DMS79 treated with DMSO at 0.1 percent for 48 hours (cell line): ENCODE data around the gene CROCC2.
"Not testable (repeated sequence)": the region's sequence is repeated elsewhere in the genome, so short reads cannot be mapped to it uniquely, and the experiment has no call there.

Source experiments
- DNase-seq: peaks from one replicate; lab custom pipeline; 2025; lab: John Stamatoyannopoulos, UW

CROCC2 gene

DNA sequence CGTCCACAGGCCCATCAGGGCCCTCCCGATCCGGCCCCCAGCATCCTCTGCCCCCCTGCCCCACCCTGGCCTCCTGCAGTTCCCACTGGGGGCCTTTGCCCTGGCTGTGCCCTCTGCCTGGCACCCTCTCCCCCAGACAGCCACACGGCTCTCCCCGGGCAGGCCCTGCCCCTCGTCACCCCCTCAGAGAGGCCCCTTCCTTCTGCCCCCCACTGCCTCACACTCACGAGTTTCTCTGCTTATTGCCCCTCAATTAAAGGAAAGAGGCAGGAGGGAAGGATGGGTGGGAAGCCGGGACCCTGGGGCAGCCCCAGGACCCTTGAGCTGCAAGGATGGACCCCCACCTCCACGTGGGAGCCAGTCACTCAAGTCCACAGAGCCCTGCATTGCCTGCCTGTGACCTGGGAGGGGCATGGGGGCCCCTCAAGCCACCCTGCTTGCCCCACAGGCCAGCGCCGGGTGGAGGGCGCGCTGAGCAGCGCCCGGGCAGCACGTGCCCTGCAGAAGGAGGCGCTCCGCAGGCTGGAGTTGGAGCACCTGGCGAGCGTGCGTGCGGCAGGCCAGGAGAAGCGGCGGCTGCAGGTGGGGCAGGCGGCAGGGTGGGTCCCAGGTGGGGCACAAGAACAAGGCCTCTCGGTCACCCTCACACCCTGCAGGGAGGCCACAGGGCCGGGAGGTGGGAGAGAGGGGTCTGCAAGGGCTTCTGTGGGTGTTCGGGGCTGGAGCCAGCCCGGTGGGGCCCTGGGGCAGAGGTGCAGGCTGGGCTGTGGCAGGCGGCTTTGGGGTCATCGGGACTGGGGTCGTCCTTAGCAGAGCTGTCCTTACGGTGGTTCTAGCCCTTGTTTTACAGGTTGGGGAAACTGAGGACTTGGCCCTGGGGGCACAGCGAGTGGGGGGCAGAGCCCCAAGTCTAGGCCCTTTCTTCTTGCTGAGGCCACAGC is 61.8 kb downstream of the CROCC2 start:
- DNase-seq = no peak

DNA sequence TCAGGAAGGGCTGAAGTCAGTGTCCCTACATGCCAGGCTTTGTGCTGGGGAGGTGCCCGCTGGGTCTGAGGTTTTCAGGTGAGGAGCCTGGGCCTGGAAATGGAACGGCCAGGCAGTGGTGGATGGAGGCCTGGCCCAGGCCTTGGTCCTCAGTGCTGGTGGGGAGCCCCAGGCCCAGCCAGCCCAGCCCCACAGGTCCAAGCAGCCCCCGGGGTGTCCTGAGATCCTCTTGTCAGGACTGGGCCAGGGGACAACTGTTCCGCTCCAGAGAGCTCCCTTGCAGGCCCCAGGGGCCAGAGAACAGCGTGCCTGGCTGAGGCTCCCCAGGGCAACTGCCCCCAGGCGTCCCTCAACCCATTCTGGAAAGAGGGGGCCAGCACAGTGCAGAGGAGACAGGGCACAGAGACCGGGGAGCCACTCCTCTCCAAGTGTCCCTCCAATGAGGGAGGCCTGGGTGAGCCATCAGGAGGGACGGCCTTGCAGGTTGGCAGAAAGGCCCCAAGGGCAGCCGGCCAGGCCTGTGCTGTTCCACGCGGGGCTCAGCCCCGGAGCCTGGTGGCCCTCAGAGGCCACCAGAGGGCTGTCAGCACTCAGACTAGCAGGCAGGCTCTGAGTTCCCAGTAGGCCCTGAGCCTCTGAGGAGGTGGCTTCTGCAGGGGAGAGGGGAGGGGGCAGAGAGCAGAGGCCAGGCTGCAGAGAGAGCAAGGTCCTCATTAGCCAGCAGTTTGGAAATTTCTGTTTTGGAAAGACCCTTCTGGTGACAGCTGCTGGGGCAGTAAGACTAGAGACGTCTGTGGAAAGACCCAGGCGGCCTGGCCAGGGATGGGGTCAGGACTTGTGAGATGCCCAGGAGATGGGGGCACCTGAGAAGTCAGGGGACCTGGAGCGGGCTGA is 62.8 kb downstream of the CROCC2 start:
- no peak for DNase-seq

DNA sequence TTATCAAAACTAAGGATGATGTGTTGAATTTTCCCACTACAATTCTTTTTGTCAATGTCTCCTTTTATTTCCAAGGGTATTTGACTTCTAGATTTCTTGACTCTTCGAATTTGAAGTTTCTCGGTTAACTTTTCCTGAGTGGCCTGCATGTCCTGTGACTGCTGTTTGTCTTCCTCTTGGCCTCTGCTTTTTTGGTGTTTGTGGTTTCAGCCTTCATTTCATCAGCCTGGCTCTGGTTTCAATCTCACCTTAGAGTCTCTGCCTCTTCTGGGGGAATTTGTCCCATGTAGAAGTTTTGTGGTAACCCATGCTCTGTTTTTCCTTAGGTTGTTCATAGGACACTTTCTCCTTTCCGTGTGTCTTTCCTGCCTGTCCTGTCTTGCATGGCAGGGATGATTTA is 64.0 kb downstream of the CROCC2 start:
- DNase-seq = no peak

DNA sequence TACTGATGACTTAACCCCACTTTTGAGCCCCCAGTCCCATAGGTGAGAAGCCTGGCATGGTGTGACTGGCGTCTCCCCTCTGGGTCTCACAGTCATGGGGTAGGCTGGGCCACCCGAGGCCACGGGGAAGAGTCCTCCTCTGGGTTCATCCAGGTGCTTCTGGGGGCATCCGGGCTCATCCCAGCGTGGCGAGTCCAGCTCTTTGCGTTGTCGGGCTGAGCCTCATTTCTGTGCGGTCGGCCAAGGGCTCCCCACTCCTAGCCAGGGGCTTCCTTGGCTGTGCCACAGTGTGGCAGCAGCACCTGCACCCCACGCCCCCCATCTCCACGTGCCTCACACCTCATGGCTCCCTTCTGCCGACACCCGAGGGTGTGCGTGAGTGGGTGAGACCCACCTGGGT is 64.7 kb downstream of the CROCC2 start:
- no peak for DNase-seq

DNA sequence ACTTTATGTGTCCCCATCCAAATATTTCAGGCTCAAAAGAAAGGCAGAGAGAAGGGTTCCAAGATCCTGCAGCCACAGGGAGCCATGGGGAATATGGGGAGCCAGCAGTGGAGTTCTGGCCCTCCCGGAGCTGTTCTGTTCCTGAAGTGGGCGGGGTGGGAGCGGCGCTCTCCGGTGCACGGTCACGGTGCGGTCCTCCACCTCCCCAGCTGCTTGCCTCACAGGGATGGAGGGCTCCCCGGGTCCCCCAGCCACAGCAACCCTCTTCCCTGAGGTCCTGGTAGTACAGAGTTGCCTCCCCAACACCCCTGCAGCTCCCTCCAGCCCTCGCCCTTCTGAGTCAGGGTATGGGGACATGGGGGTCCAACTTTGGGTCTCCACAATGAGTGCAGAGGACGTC is 66.1 kb downstream of the CROCC2 start:
- no peak for DNase-seq

DNA sequence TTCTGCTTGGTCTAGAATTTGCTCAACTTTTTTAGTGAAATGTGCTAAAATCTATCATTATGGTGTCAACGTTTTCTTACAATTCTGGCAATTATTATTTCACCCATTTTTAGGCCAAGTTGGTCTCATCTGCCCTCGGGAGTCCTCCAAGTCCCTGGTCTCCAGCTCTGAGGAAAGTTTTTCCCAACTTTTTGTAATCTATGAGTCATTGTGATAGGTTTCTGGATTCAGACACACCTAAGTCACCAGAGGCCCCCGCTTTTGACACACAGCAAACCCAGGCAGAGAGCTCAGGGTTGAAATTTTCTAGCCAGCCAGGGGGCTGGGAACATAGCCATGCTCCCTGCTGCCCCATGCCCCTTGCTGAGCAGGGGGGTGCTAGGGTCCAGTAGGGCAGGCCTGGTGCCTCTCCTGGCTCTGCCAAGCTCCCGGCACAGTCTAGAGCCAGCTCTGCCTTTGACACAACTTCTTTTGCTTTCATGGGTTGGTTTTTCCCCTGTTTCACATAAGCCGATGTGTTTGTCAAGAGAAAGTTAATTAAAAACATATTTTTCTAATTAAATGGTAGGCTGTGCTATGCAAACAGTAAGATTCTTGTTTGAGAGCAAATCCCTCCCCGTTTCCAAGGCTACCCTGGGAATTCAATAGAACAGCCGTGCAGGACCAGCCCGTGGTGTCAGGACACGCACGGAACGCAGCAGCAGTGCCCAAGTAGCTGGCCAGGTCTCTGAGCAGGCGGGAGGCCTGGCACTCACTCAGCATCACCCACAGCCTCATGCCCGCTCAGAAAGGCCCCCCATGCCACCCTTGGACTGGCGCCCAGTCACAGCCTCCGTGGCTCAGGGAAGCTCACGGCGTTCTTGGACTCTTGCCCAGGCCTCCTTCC is 66.7 kb downstream of the CROCC2 start:
- peak; percentile 17 for DNase-seq

DNA sequence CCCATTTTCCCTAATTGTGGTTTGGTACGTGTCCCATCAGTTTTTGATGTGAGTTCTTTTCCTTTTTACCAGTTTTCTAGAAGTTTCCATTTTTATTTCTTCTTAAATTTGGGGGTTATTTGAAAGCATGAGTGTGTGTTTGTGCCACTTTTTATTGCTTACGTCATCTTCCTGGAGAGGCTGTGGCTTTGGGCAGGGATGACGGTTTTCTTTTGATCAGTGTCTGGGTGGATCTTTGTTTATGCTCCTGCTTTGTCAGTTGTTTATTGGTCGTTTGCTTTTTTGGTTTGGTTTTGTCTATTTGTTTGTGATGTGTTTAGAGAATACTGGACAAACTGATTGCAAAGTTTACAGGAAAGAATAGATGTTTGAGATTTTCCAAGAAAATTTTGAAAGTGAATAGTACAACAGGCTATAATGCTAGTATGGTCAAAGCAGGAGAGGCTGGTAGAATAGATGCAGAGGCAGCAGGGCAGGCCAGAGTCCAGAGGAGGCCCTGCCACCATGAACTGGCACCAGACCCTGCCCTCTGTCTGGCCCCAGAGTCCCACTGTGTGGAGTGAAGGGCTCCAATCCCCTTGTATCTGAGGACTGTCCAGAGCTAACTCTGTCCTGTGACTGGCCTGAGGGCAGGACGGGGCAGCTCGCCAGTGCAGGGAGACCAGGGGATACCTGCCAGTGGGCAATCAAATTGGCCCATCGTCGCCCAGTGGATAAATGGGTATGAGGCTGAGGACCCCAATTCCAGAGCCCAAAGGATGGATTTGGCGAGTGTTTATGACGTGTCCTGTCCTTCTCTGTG is 68.8 kb downstream of the CROCC2 start:
- DNase-seq = no peak

DNA sequence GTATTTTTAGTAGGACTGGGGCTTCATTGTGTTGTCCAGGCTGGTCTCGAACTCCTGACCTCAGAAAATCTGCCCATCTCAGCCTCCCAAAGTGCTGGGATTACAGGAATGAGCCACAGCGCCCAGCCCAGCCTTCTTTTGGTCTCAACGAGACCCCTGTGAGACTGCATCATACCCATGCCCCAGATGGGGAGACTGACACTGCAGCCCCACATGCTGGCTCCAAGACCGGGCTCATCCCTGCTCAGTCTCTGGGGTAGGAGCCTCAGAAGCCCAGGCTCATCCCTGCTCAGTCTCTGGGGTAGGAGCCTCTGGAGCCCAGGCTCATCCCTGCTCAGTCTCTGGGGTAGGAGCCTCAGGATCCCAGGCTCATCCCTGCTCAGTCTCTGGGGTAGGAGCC is 69.8 kb downstream of the CROCC2 start:
- DNase-seq = not testable (repeated sequence)

DNA sequence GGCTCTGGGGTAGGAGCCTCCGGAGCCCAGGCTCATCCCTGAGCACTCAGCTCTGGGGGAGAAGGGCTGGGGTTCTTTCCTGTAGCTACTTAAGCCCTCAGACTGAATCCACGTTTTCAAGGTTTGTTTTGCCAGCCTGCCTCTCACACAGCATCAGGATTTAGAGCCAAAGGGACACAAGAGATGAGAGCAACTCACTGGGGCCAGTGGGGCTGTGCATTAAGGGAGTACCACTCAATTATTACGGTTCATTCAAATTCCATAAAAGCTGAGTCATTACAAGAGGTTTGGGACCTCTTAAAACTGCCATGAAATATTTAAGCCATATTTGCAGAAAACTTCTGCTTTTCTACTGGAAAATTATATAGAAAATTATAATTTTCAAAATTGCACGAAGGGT is 75.1 kb downstream of the CROCC2 start:
- no peak for DNase-seq

DNA sequence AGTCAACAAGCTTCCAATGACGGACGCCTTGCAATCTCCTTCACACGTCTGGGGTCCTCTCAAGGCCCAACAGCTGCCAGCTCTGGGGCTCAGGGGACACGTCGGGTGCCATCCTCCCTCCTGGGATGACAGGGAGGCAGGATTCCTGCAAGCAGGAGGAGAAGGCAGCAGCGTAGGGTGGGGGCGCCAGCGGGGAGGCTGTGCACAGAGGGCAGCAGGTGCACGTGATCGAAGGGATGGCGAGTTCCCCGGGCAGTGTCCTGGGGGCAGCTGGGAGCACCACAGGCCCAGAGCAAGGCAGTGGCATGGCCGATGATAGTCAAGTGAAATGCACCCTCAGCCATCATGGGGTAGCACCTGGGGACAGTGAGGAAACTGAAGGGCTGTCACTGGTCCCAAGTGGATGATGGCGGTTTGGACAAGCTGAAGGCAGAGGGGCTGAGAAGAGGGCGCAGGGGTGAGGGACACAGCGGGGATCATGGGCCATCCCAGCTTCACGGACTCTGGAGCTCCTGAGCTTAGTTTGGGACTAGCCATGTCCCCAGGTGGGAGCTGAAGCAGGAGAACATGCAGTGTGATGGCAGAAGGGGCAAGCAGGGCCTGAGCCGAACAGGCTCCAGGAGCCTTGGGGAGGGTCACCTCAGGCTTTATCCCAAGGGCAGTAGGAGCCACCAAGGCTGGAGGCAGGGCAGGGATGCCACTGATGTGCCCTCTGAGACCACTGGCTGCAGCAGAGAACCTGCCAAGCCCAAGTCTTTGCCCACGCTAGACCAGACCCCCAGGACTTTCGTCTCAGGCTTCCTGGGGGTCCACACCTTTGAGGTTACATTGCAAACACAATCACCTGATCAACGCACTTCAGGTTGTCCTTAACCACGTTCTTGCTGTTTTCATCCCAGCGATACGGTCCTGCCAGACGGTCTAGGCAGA is 76.0 kb downstream of the CROCC2 start:
- DNase-seq = no peak

DNA sequence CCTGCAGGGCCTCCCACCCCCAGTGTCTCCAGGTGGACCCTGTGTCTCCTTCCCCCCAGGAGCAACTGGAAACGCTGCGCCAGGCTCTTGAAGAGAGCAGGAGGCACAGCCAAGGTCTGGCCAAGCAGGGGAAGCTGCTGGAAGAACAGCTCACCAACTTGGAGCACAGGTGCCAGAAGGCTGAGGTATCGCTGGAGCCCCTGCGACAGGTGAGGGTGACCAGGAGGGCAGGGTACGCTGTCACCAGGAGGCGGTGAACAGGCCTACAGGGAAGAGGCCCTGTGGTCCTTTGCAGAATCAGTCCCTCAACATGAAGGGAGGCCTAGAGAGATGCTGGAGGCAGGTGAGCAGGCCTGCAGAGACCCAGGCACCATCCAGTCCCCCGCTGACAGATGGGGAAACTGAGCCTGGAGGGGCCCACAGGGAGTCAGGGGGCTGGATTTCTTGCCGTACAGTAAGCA is 76.7 kb downstream of the CROCC2 start:
- no peak for DNase-seq

DNA sequence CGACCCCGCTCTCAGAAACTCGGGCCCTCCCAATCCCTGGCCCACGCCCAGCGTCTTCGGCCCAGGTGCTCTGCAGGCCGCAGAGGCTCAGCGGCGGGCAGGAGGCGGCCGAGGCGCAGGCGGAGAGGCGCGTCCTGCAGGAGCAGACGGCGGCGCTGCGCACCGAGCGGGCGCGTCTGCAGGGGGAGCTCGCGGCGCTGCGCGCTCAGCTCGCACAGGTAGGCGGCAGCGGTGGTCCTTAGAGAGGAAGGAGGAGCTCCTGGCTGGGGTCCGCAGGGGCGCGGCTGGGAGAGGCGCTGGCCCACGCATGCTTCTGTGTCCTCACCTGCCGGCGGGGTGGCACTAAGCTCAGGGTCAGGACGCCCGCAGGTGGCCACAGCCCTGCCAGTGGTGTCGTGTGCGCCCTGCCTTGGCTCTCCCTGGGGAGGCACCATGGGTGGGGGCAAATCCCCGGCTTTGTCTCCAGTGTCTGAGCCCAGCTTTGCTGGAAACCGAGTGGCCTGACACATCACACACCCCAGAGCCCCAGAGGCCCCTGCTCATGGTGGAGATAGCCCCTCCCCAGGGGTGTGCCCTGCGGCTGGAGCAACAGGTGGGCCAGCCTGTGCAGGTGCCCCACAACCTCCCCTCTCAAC is 77.3 kb downstream of the CROCC2 start:
- DNase-seq = no peak

DNA sequence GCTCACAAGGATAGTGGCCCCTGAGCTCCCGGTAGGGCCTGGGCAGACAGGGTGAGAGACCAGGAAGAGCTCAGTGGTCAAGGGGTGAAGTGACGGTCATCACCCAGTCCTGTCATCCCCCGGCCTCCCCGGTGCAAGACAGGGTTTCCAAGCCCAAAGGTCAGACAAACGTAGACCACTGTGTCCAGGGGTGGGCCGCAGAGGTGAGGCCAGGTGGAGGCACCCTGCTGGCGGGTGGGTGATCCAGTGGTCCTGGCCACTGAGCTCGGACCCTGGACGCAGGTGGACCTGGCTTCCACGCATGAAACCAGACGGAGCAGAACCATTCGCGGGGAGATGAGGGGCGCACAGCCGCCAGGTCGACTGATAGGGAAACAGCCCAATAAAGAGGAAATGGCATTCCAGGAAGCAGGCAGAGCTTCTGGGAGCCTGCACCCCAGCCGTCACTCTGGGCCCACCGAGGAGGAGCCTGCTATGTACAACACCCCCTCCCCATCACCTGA is 77.9 kb downstream of the CROCC2 start:
- no peak for DNase-seq

DNA sequence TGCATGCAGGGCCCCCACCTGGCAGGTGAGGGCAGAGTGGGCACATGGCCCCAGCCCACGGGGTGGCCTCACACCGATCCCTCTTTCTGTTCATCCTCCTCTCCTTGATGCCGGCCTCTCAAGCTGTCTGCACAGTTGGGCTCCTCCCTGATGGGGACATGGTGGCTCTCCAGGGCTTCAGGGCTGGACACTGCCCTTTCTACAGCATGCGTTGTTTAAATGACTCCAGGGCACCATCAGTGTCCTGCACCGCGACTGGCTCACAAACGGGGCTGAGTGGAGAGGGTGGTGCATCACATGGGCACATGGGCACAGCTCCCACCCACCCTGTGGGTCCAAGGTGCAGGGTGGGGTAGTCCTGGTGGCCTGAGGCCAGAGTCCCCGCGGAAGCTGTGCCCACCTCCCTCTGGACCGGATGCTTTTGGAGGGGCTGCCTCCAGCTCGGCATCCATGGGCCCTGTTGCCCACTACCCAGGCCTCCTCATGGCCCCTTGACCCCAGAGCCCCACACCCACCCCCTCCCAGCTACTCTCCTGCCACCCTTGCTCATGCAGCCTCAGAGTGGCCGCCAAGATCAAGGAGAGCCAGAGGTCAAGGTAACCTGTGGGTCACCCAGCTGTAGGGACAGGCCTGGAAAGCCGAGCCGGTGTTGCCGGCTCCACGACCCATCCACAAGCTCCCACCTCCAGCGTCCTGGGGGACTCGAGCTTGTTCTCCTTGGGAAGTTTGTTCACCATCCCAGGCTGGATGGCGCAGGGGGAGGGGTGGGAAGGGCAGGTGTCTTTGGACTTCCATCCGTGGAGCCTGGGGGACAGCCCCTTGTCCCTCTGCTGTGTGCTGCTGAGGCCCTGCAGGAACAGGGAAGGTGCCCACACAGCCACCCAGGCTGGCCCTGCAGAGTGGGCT is 80.0 kb downstream of the CROCC2 start:
- no peak for DNase-seq

DNA sequence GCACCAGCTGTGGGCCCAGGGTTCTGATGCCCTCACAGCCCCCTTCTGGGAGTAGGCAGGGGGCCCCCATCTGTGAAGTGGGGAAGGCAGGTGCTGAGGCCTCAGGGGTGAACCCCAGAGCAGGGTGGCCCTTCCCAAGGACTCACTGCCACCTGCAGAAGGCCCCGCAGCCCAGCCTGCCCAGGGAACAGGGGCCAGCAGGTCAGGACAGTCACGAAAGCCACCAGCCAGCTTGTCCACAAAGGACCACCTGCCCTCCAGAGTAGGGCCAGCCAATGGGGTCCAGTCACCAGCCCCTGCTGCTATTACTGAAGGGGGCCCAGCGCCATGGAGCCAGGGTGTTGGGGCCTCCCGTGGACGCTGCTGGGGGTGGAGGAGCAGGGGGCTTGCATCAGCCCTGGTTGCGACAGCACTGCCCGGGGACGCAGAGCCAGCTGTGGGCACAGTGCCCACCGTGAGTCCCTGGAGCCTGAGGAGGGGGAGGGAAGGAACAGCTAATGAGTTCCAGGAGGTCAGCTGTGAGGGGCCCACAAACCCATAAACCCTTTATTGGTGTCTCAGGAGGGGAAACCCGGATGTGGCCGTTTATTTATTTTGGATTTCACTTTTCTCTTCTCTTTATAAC is 80.8 kb downstream of the CROCC2 start:
- no peak for DNase-seq

DNA sequence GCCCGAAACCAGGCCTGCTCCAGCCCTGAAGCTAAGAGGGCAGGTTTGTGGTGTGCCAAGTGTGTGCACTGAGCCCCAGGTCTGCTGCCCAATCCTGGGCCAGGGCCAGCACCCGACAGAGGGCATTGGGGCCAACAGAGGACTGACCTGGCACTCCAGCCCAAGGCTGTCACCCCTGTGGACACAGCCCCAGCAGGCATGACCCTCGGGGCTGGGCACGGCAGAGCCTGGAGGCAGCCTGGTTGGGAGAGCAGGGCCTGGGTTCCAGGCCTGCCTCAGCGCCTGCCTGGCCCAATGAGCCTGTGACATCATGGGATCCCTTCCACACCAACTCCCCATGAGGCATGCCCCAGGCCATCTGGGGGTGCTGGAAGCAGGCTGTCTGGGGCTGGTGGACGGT is 81.5 kb downstream of the CROCC2 start:
- no peak for DNase-seq

DNA sequence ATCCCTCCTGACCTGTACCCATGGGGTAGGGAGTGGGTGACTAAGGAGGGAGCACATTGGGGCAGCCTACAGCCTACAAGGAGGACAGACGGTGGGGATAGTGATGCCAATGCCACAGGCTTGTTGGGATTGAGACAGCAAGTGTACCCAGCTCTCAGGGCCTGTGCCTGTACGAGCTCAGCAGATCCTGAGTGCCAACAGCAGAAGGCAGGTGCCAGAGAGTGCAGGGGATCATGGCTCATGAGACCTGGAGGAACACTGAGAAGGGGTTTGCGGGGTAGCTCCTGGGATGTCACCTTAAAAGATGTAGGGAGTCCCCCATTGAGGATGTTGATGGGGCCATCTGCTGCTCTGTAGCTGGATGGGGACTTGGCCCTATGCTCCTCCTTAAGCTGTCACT is 82.0 kb downstream of the CROCC2 start:
- DNase-seq = no peak
